Chondrocyte (in vitro differentiated cells): Measurements from ENCODE around the gene SRSF8. TPM values are rescaled to one million over a fixed set of nuclear protein-coding genes. Genes with fewer than 3 reads are reported as not detected.

Source experiments
- DNase-seq: peaks from one replicate; pipeline ENCODE4 v3.0.0; 2021; ENCODE audit warnings: mixed read lengths, low spot score
- H3K27ac Mint-ChIP-seq: one replicate; pipeline ENCODE4 v1.8.0; 2021; ENCODE audit warnings: mild to moderate bottlenecking, moderate library complexity, mixed read lengths; ENCODE audit not compliant: unreplicated experiment
- H3K27me3 Mint-ChIP-seq: 2 replicates; pipeline ENCODE4 v1.8.0; 2021; ENCODE audit warnings: low read depth, mixed read lengths
- H3K36me3 Mint-ChIP-seq: 2 replicates; pipeline ENCODE4 v1.8.0; 2021; ENCODE audit warnings: low read depth, mixed read lengths
- H3K4me1 Mint-ChIP-seq: 2 replicates; pipeline ENCODE4 v1.8.0; 2021; ENCODE audit warnings: low read depth, mild to moderate bottlenecking, mixed read lengths
- H3K4me3 Mint-ChIP-seq: one replicate; pipeline ENCODE4 v1.8.0; 2021; ENCODE audit warnings: mild to moderate bottlenecking, moderate library complexity, mixed read lengths; ENCODE audit not compliant: unreplicated experiment
- H3K9me3 Mint-ChIP-seq: 2 replicates; pipeline ENCODE4 v1.8.0; 2021; ENCODE audit warnings: low read depth, mixed read lengths
- total RNA-seq: library from RNA; stranded (reverse); gene quantifications from 3 replicates; pipeline ENCODE4 v1.2.1, GENCODE V29; 2021
- TF ChIP-seq, protein P1 (sequence below): fragments of 200-600 bp; sonication (generic); IDR thresholded peaks from 2 replicates; pipeline ENCODE4 v1.5.0; 2021; ENCODE audit warnings: antibody characterized with exemption, mild to moderate bottlenecking, moderate library complexity

The SRSF8 gene
- total RNA-seq, 1 donor from 2014 or later, result 45.5 TPM

DNA sequence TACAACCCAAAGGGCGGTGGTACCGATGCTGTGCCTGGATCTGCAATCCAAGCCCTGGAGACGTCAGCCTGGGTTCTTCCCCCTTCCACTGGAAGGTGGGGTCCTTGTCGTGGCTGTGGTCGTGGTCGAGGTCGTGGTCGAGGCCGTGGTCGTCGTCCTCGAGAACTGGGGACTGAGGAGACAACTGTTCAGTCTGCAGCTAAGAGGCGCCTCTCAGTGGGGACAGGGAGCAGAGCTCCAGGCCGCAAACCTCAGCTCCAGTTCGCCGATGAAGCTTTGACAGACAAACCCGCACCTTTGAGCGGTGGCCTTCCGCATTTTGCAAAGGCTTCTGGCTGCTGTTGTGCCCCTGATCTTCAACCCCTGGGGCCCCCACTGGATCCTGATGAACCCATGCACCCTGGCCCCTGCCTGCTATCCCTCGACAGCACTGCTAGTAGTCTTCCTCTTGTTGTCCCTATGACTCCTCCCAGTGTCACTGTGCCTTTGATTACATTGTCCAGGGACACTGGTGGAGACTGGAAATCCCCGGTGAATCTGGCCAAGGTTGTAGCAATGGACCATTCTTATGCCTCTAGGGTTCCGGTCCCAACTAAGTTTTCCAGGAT is 16.0 kb upstream of the SRSF8 start:
- TF ChIP-seq, protein P1, sequence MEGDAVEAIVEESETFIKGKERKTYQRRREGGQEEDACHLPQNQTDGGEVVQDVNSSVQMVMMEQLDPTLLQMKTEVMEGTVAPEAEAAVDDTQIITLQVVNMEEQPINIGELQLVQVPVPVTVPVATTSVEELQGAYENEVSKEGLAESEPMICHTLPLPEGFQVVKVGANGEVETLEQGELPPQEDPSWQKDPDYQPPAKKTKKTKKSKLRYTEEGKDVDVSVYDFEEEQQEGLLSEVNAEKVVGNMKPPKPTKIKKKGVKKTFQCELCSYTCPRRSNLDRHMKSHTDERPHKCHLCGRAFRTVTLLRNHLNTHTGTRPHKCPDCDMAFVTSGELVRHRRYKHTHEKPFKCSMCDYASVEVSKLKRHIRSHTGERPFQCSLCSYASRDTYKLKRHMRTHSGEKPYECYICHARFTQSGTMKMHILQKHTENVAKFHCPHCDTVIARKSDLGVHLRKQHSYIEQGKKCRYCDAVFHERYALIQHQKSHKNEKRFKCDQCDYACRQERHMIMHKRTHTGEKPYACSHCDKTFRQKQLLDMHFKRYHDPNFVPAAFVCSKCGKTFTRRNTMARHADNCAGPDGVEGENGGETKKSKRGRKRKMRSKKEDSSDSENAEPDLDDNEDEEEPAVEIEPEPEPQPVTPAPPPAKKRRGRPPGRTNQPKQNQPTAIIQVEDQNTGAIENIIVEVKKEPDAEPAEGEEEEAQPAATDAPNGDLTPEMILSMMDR, result no peak
- no peaks in the 10 kb centered on the region for H3K9me3 Mint-ChIP-seq

DNA sequence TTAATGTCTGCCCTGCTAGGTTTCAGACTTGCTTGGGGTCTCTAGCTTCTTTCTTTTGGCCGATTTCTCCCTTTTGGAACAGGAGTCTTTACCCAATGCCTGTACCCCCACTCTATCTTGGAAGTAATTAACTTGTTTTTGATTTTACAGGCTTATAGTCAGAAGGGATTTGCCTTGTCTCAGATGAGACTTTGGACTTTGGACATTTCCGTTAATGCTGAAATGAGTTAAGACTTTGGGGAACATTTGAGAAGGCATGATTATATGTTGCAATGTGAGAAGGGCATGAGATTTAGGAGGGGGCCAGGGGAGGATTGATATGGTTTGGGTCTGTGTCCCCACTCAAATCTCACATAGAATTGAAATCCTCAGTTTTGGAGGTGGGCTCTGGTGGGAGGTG is 12.4 kb upstream of the SRSF8 start:
- Mint-ChIP-seq H3K4me1 (peaks cover 6% of the 10 kb centered on the region), H3K27me3 (peaks cover 15% of the 10 kb centered on the region)

More for the DNA sequence above, 16.0 kb upstream of the SRSF8 start:
- H3K4me3 Mint-ChIP-seq, result no peak overlapping the region
- H3K27ac Mint-ChIP-seq, result no peak overlapping the region
- no peaks in the 10 kb centered on the region for H3K4me1 Mint-ChIP-seq
- DNase-seq, result no peak
- H3K36me3 Mint-ChIP-seq, result no peaks in the 10 kb centered on the region
- H3K27me3 Mint-ChIP-seq, result peaks cover 15% of the 10 kb centered on the region

DNA sequence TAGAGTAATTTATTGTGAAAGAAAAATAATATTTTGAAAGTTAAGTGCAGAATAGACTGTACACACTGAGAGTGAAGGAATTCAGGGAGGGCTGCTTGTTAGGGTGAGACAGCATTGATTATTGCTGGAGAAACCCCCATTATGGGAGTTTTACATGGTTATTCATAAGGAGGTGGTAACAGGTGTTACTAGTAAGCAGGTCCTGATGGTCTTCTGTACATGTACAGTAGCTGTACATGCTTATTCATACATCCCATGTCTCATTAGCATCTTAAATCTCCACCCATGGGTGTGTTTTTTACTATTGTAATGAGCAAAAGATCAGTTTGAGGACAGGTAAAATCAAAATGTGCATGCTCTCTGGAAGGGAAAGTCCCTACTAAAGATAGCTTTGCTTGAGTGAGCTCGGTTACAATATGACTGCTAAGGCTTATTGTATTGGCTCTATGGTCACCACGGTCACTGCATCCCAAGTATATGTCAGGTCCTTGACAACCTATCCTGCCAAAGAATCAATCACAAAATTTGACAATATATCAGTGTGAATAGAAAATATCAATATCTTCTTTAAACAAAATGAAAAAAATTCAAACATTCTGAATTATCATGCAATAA is 11.3 kb upstream of the SRSF8 start:
- H3K27ac Mint-ChIP-seq, result no peak overlapping the region
- no peaks in the 10 kb centered on the region for H3K9me3 Mint-ChIP-seq
- TF ChIP-seq, protein P1, result no peak
- H3K4me1 Mint-ChIP-seq, result peaks cover 6% of the 10 kb centered on the region
- no peaks in the 10 kb centered on the region for H3K36me3 Mint-ChIP-seq
- no peak for DNase-seq
- no peak overlapping the region for H3K4me3 Mint-ChIP-seq
- peaks cover 15% of the 10 kb centered on the region for H3K27me3 Mint-ChIP-seq

More for the DNA sequence above, 12.4 kb upstream of the SRSF8 start:
- no peak for DNase-seq
- Mint-ChIP-seq H3K9me3 (no peaks in the 10 kb centered on the region), H3K4me3 (no peak overlapping the region), H3K36me3 (no peaks in the 10 kb centered on the region), H3K27ac (no peak overlapping the region)
- TF ChIP-seq, protein P1, result no peak

DNA sequence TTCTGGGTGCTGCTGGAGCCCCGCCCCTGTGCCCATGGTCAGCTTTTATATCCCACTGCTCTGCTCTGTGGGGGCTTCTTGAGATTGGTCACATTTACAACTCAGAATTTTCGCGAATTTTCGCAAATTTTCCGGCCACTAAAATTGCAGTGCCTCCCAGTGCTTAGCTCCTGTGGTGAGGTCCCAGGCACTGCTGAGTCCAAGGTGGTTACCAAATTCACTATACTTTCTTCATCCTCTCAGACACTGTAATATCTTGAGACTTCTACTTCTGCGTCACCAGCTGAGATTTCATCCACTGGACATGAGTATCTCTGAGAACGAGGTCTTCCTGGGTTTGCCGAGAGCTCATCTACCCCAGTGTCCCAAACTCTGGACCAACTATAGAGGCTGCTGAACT is 8.8 kb upstream of the SRSF8 start:
- no peak overlapping the region for H3K4me3 Mint-ChIP-seq
- peaks cover 6% of the 10 kb centered on the region for H3K4me1 Mint-ChIP-seq
- TF ChIP-seq, protein P1, result no peak
- peaks cover 17% of the 10 kb centered on the region for H3K27me3 Mint-ChIP-seq
- H3K36me3 Mint-ChIP-seq, result no peaks in the 10 kb centered on the region
- DNase-seq, result no peak
- no peaks in the 10 kb centered on the region for H3K9me3 Mint-ChIP-seq
- no peak overlapping the region for H3K27ac Mint-ChIP-seq

DNA sequence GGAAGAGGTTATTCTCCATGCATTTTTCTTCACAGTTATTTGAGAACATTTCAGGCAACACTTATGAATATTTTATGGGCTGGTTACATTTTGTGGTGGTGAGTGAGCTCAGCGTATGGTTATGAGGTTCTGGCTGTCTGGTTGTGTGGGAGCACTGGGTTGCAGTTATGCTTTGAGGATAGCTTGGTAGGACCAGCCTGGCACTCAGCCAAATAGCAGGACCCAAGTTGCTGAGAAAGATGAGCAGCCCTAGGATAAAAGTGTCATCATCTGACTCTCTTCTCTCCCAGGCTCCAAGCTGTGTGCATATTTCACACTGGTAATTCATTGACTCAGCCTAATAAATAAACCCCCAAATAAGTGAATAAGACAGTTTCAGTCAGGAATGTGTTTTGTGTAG is 8.1 kb upstream of the SRSF8 start:
- TF ChIP-seq, protein P1, result no peak
- Mint-ChIP-seq H3K4me3 (no peak overlapping the region), H3K9me3 (no peaks in the 10 kb centered on the region), H3K4me1 (peaks cover 6% of the 10 kb centered on the region), H3K27me3 (peaks cover 17% of the 10 kb centered on the region), H3K36me3 (no peaks in the 10 kb centered on the region), H3K27ac (peak overlapping the region; percentile 49)
- no peak for DNase-seq
